K562 (cell line): ENCODE measurements around the gene ASPG. TPM values are rescaled to one million over a fixed set of nuclear protein-coding genes. Genes with fewer than 3 reads are reported as not detected.

Experiments
- ATAC-seq: fragments of 200-7000 bp; cut with Tn5 transposase; 3 replicates; pipeline ENCODE4 v1.9.1; 2020; ENCODE audit warnings: moderate library complexity
- BruUV-seq: library from RNA; stranded (reverse); fragments of 400-500 nt; replicated peaks from 2 replicates; lab custom pipeline; 2021; lab: Mats Ljungman, UMichigan
- CTCF ChIA-PET: fragments of 300-600 bp; formaldehyde crosslinking; extraction: SDS; loops from one replicate; lab custom pipeline; 2021; ENCODE audit warnings: low intra/inter-chr PET ratio; lab: Yijun Ruan, JAX
- POLR2A ChIA-PET: fragments of 300-600, 350-650 bp; sonication (Branson Sonifier 250); formaldehyde crosslinking; extraction: SDS; loops from one replicate; lab custom pipeline; 2021; ENCODE audit warnings: antibody characterized with exemption, inconsistent platforms; lab: Yijun Ruan, JAX
- DNase-seq, 4 experiments: peaks; one replicate each; pipeline versions ENCODE4 v3.0.0 to v3.0.0-alpha.2; 2011 to 2018; ENCODE audit warnings: low spot score in 3 of 4, mixed read lengths in 3 of 4; ENCODE audit errors: extremely low read depth in 1 of 4
- FAIRE-seq: peaks from 2 replicates; lab custom pipeline; 2011; peaks lifted over from hg19 to GRCh38; lab: Jason Lieb, UNC
- H2AFZ ChIP-seq: 2 replicates; pipeline ENCODE4 v1.6.0; 2011; ENCODE audit warnings: low read depth, low read length, control low read depth, inconsistent platforms
- H3K27ac ChIP-seq: fragments of 200-600 bp; 3 replicates; pipeline ENCODE4 v1.8.0; 2011; ENCODE audit warnings: low read depth, mild to moderate bottlenecking, control low read depth, inconsistent platforms, low read length, moderate library complexity, mixed read lengths; ENCODE audit errors: extremely low read depth
- H3K27me3 ChIP-seq, 2 experiments: fragments of 300-600 bp in 1 of 2; 2 replicates in 1 of 2; 3 replicates in 1 of 2; pipeline versions ENCODE4 v1.6.0 to v1.8.0; 2011; ENCODE audit warnings: inconsistent platforms in 2 of 2, low read length in 2 of 2, mild to moderate bottlenecking in 1 of 2, mixed read lengths in 1 of 2, moderate library complexity in 1 of 2; ENCODE audit not compliant: control insufficient read depth in 2 of 2, insufficient read depth in 2 of 2
- H3K36me3 ChIP-seq: fragments of 300-600 bp; 3 replicates; pipeline ENCODE4 v1.8.0; 2011; ENCODE audit warnings: mild to moderate bottlenecking, low read length, inconsistent platforms; ENCODE audit not compliant: control insufficient read depth, insufficient read depth
- H3K4me1 ChIP-seq, 2 experiments: fragments of 200-600 bp in 1 of 2; replicated peaks in 1 of 2; 2 replicates in 1 of 2; 3 replicates in 1 of 2; pipeline versions ENCODE4 v1.5.1 to v1.8.0; 2011; ENCODE audit warnings: inconsistent platforms in 2 of 2, low read length in 2 of 2, mild to moderate bottlenecking in 1 of 2, mixed read lengths in 1 of 2, moderate library complexity in 1 of 2; ENCODE audit not compliant: control insufficient read depth in 2 of 2, insufficient read depth in 2 of 2
- H3K4me2 ChIP-seq: 2 replicates; pipeline ENCODE4 v1.6.1; 2011; ENCODE audit warnings: low read length, control low read depth, inconsistent platforms, mixed read lengths; ENCODE audit not compliant: insufficient read depth
- H3K4me3 ChIP-seq: fragments of 200-600 bp; sonication (generic), shearing (Covaris generic); 2 replicates; pipeline ENCODE4 v1.5.1; 2016; ENCODE audit warnings: control low read depth, inconsistent platforms
- H3K79me2 ChIP-seq: fragments of 200-600 bp; 3 replicates; pipeline ENCODE4 v1.8.0; 2011; ENCODE audit warnings: low read length, inconsistent platforms; ENCODE audit not compliant: control insufficient read depth, insufficient read depth
- H3K9ac ChIP-seq, 2 experiments: 2 replicates each; pipeline versions ENCODE4 v1.6.0 to v1.6.1; 2011; ENCODE audit warnings: low read depth in 2 of 2, low read length in 2 of 2, control low read depth in 1 of 2, inconsistent platforms in 1 of 2, mild to moderate bottlenecking in 1 of 2, mixed read lengths in 1 of 2; ENCODE audit not compliant: insufficient read depth in 1 of 2
- H3K9me1 ChIP-seq: one replicate; pipeline ENCODE4 v1.6.0; 2011; ENCODE audit warnings: inconsistent platforms, mild to moderate bottlenecking, low read length, moderate library complexity; ENCODE audit not compliant: control insufficient read depth, insufficient read depth
- H3K9me3 ChIP-seq: replicated peaks from 2 replicates; pipeline ENCODE4 v1.5.1; 2011; ENCODE audit warnings: low read depth, low read length, inconsistent platforms; ENCODE audit not compliant: control insufficient read depth, insufficient read depth
- H4K20me1 ChIP-seq: replicated peaks from 2 replicates; pipeline ENCODE4 v1.6.1; 2011; ENCODE audit warnings: low read length, inconsistent platforms, mixed read lengths; ENCODE audit not compliant: control insufficient read depth, insufficient read depth
- MCM5 ChIP-seq: fragments of 450-650 bp; IDR thresholded peaks from 2 replicates; pipeline ENCODE4 v1.6.1; 2016; ENCODE audit warnings: low read depth
- PHTF2 ChIP-seq: fragments of 250-450 bp; sonication (Bioruptor Pico); IDR thresholded peaks from 2 replicates; pipeline ENCODE4 v1.5.0; 2021; ENCODE audit warnings: mild to moderate bottlenecking
- TCFL5 ChIP-seq: fragments of 250-450 bp; sonication (Bioruptor Pico); conservative IDR thresholded peaks from 2 replicates; pipeline ENCODE4 v1.6.1; 2021; ENCODE audit warnings: mild to moderate bottlenecking, moderate library complexity, matching md5 sums
- WGBS: fragments of 100-300 bp; shearing (Covaris generic); methylation state at CpG from one replicate; pipeline ENCODE4 v1.1.6; 2016; ENCODE audit warnings: low coverage, mixed read lengths; ENCODE audit not compliant: insufficient coverage; ENCODE audit errors: missing lambda C conversion rate; 5-methylcytosine and 5-hydroxymethylcytosine counted together
- in situ Hi-C: fragments of 300-500 bp; cut with MboI; formaldehyde crosslinking; loops from 4 replicates; pipeline ENCODE4 v1.15.0; 2018; ENCODE audit warnings: inconsistent platforms, mixed read lengths
- intact Hi-C: fragments of 100-400 bp; cut with micrococcal nuclease; formaldehyde crosslinking; loops from 2 replicates; pipeline ENCODE4 v1.14.2; 2022
- polyA plus RNA-seq, 8 experiments: library from polyadenylated mRNA; depleted of rRNA in 4 of 8; stranded (reverse) in 5 of 8; unstranded in 3 of 8; fragments of >200 nt; fragmentation: Nextera tagmentation in 2 of 8; fragmentation: Illumina TruSeq in 1 of 8; extraction: Ambion mirVana in 2 of 8; extraction: Trizol in 1 of 8; gene quantifications; 2 replicates each; pipeline versions ENCODE4 v1.2.1 to v1.2.3, GENCODE V29; 2011 to 2014; ENCODE audit warnings: inconsistent platforms in 1 of 8, missing spikeins in 1 of 8
- total RNA-seq, 7 experiments: library from RNA; depleted of rRNA in 6 of 7; stranded (reverse); fragments of >200 nt in 6 of 7; fragmentation: Illumina TruSeq in 2 of 7; extraction: Trizol in 2 of 7; gene quantifications; 2 replicates each; pipeline versions ENCODE4 v1.2.1 to v1.2.3, GENCODE V29; 2011 to 2021; ENCODE audit warnings: low replicate concordance in 1 of 7
- TF ChIP-seq, protein P1 (sequence below): sonication (generic); IDR thresholded peaks from 2 replicates; pipeline ENCODE4 v1.6.1; 2016

ASPG gene
- total and polyA plus RNA-seq, 9 of the 15 experiments (the other 6 are each of a cell fraction or from before 2014, with no cell fraction given): 0.18 TPM; not detected in 8

DNA sequence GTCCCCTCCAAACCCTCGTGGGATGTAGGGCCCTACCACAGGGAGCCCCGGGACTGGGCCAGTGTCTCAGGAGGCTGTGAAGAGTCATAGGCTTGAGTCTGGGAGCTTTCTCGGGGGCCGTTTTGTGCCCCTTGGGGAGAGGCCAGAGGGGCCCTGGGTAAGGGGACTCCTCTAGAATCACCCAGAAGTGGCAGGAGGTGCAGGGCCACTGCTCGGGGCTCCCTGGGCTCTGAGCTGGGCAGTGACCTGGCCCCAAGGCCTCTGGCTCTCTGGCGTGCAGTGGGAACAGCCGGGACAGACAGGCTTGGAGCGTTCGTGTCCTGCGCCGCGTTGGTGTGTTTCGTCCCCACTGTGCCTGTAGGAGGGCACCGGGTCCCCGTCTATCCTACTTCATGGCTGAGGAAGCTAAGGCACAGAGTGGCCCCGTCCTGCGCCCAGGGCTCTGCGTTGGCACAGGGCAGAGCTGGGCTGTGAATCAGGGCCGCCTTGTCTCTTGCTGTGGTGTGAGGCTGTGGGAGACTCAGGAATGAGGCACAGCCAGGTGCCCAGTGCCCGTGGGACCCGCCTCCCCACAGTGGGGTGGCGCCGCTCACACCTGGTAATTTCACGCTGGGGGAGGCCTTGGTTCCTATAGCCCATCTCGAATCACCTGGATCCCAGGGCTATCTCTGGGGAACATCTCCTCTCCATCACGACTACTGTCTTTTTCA, 29.1 kb downstream of the ASPG start:
- H3K4me2 ChIP-seq: no peak overlapping the region
- no peak overlapping the region for H2AFZ ChIP-seq
- no peak for DNase-seq
- H3K27ac ChIP-seq: no peak overlapping the region
- intact Hi-C loops (no loop called here), in situ Hi-C loops (no loop called here)
- no peaks in the 10 kb centered on the region for H4K20me1 ChIP-seq
- H3K36me3 ChIP-seq: no peaks in the 10 kb centered on the region
- no peak overlapping the region for H3K4me3 ChIP-seq
- no TSS peak for BruUV-seq
- H3K9ac ChIP-seq: no peak overlapping the region
- ChIA-PET POLR2A (interaction anchor here (0.6 kb wide), 1 partner anchor 101 kb away, joined by 4 read pairs; no protein-coding TSS in a partner anchor), CTCF (no interaction called here)
- no peak for ATAC-seq
- H3K79me2 ChIP-seq: no peaks in the 10 kb centered on the region
- H3K9me3 ChIP-seq: no peaks in the 10 kb centered on the region
- no peak for FAIRE-seq
- H3K27me3 ChIP-seq: no peaks in the 10 kb centered on the region
- H3K4me1 ChIP-seq: no peaks in the 10 kb centered on the region; a peak in 2 of 5 replicates
- H3K9me1 ChIP-seq: no peaks in the 10 kb centered on the region
- under 1% methylated on average over 19 of the region's 26 CpGs for WGBS
- TF ChIP-seq MCM5 (no peak), TCFL5 (no peak), PHTF2 (CRISPR knock-in tag) (no peak)
- TF ChIP-seq, protein P1, sequence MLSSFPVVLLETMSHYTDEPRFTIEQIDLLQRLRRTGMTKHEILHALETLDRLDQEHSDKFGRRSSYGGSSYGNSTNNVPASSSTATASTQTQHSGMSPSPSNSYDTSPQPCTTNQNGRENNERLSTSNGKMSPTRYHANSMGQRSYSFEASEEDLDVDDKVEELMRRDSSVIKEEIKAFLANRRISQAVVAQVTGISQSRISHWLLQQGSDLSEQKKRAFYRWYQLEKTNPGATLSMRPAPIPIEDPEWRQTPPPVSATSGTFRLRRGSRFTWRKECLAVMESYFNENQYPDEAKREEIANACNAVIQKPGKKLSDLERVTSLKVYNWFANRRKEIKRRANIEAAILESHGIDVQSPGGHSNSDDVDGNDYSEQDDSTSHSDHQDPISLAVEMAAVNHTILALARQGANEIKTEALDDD: no peak
